Sigmoid colon (tissue), 4 donors: ENCODE results near the gene NPBWR2.

Source experiments
- CTCF ChIP-seq, 4 experiments: fragments of 450-650 bp in 3 of 4; fragments of 200-600 bp in 1 of 4; IDR thresholded peaks; one replicate each; pipeline ENCODE4 v1.5.1; 2016 to 2019; ENCODE audit warnings: antibody characterized with exemption in 4 of 4, mild to moderate bottlenecking in 3 of 4, moderate library complexity in 2 of 4
- EP300 ChIP-seq, 4 donors: sonication (generic); formaldehyde crosslinking; IDR thresholded peaks; one replicate each; pipeline ENCODE4 v1.6.1; 2017; ENCODE audit warnings: antibody characterized with exemption in 4 of 4
- POLR2A ChIP-seq, 2 donors: fragments of 450-650 bp; IDR thresholded peaks; one replicate each; pipeline ENCODE4 v1.6.1; 2016; ENCODE audit warnings: antibody characterized with exemption in 2 of 2, mild to moderate bottlenecking in 2 of 2, moderate library complexity in 2 of 2
- POLR2AphosphoS5 ChIP-seq, 4 donors: sonication (generic); formaldehyde crosslinking; IDR thresholded peaks; one replicate each; pipeline ENCODE4 v1.6.1; 2017; ENCODE audit warnings: antibody characterized with exemption in 4 of 4

- TF ChIP-seq POLR2A (IDR thresholded peaks at IDR 0.05) = no peak
- TF ChIP-seq CTCF (IDR thresholded peaks at IDR 0.05) = no peak
- TF ChIP-seq EP300 (IDR thresholded peaks at IDR 0.05) = no peak
- no peak for TF ChIP-seq POLR2AphosphoS5 (IDR thresholded peaks at IDR 0.05)
Observed at GRCh38 chr20:64107736-64108457, 532 bp upstream of the NPBWR2 start.
